Measurements from ENCODE around the gene HS2ST1. TPM values are rescaled to one million over a fixed set of nuclear protein-coding genes. Genes with fewer than 3 reads are reported as not detected.
"Not testable (repeated sequence)": the region's sequence is repeated elsewhere in the genome, so short reads cannot be mapped to it uniquely, and the experiment has no call there.

HS2ST1 gene
- total RNA-seq, 1 experiment from 2014 or later = 35.0 TPM

- H3K27me3 ChIP-seq (ENCODE audit: insufficient read depth, low read depth) = no peaks in the 10 kb centered on the region
- H3K4me2 ChIP-seq = no peak overlapping the region
- no peaks in the 10 kb centered on the region for H3K9me2 ChIP-seq (ENCODE audit: insufficient read depth)
- no peak overlapping the region for H3K4me3 ChIP-seq
- H3K27ac ChIP-seq = no peak overlapping the region
- no peaks in the 10 kb centered on the region for H3K36me3 ChIP-seq (ENCODE audit: low read depth)
- no peaks in the 10 kb centered on the region; the same call in 1 of the 2 replicates for H4K20me1 ChIP-seq (ENCODE audit: insufficient read depth)
- H3F3A ChIP-seq (ENCODE audit: insufficient read depth, low read depth) = no peaks in the 10 kb centered on the region; the same call in 1 of the 2 replicates
- BruUV-seq (replicated peaks) = no TSS peak
- DNase-seq = no peak
- H2AFZ ChIP-seq = no peak overlapping the region
- peaks cover 10% of the 10 kb centered on the region; the same call in 1 of the 2 replicates for H3K9me3 ChIP-seq (ENCODE audit: insufficient read depth, low read depth)
- no peaks in the 10 kb centered on the region for H3K4me1 ChIP-seq (replicated peaks; ENCODE audit: insufficient read depth)
- POLR2A ChIA-PET (ENCODE audit: unreplicated experiment) = no interaction called here
- intact Hi-C loops (cut with micrococcal nuclease; ENCODE audit: unreplicated experiment) = no loop called here
- CTCF ChIA-PET = no interaction called here
- no peaks in the 10 kb centered on the region for H3K79me2 ChIP-seq (ENCODE audit: low read depth)
- TF ChIP-seq CTCF (conservative IDR thresholded peaks at IDR 0.05) (no peak), EZH2 (IDR thresholded peaks at IDR 0.05; ENCODE audit: low read depth) (no peak)
Observed at GRCh38 chr1:87007323-87007722, 92.9 kb downstream of the HS2ST1 start.

- H3K4me3 ChIP-seq; intact Hi-C loops (cut with micrococcal nuclease; ENCODE audit: unreplicated experiment); H3K9me2 ChIP-seq (ENCODE audit: insufficient read depth); H3K27me3 ChIP-seq (ENCODE audit: insufficient read depth, low read depth); H3K27ac ChIP-seq; BruUV-seq (replicated peaks); H3F3A ChIP-seq (ENCODE audit: insufficient read depth, low read depth); H3K79me2 ChIP-seq (ENCODE audit: low read depth); CTCF ChIA-PET; POLR2A ChIA-PET (ENCODE audit: unreplicated experiment); H4K20me1 ChIP-seq (ENCODE audit: insufficient read depth); H2AFZ ChIP-seq; DNase-seq; H3K4me2 ChIP-seq; H3K4me1 ChIP-seq (replicated peaks; ENCODE audit: insufficient read depth); H3K36me3 ChIP-seq (ENCODE audit: low read depth): not testable (repeated sequence)
- peaks cover 25% of the 10 kb centered on the region for H3K9me3 ChIP-seq (ENCODE audit: insufficient read depth, low read depth)
Observed at GRCh38 chr1:87013385-87013784, 99.0 kb downstream of the HS2ST1 start.

- Histone ChIP-seq H4K20me1 (ENCODE audit: insufficient read depth) (no peaks in the 10 kb centered on the region), H3K36me3 (ENCODE audit: low read depth) (no peaks in the 10 kb centered on the region), H3K27me3 (ENCODE audit: insufficient read depth, low read depth) (no peaks in the 10 kb centered on the region), H3K4me1 (replicated peaks; ENCODE audit: insufficient read depth) (no peaks in the 10 kb centered on the region), H2AFZ (no peak overlapping the region), H3K27ac (no peak overlapping the region), H3F3A (ENCODE audit: insufficient read depth, low read depth) (no peaks in the 10 kb centered on the region), H3K79me2 (ENCODE audit: low read depth) (peaks cover 11% of the 10 kb centered on the region; the same call in 1 of the 2 replicates), H3K4me3 (no peak overlapping the region), H3K4me2 (no peak overlapping the region), H3K9me2 (ENCODE audit: insufficient read depth) (no peaks in the 10 kb centered on the region), H3K9me3 (ENCODE audit: insufficient read depth, low read depth) (peaks cover 7% of the 10 kb centered on the region)
- ChIA-PET POLR2A (ENCODE audit: unreplicated experiment) (no interaction called here), CTCF (interaction anchor here (0.6 kb wide), 1 partner anchor 633 kb away, joined by 3 read pairs; no protein-coding TSS in a partner anchor)
- DNase-seq = no peak
- BruUV-seq (replicated peaks) = no TSS peak
- intact Hi-C loops (cut with micrococcal nuclease; ENCODE audit: unreplicated experiment) = no loop called here
- TF ChIP-seq EZH2 (IDR thresholded peaks at IDR 0.05; ENCODE audit: low read depth) (no peak), CTCF (conservative IDR thresholded peaks at IDR 0.05) (no peak)
Observed at GRCh38 chr1:87017998-87018672, 103.7 kb downstream of the HS2ST1 start.

GRCh38 chr1:87023326-87023725, 108.9 kb downstream of the HS2ST1 start:
- H3K27me3 ChIP-seq (ENCODE audit: insufficient read depth, low read depth) = no peaks in the 10 kb centered on the region
- TF ChIP-seq EZH2 (IDR thresholded peaks at IDR 0.05; ENCODE audit: low read depth) = no peak
- TF ChIP-seq CTCF (conservative IDR thresholded peaks at IDR 0.05) = no peak
- intact Hi-C loops (cut with micrococcal nuclease; ENCODE audit: unreplicated experiment) = no loop called here
- no peak overlapping the region for H3K4me3 ChIP-seq
- H3K4me2 ChIP-seq = no peak overlapping the region
- CTCF ChIA-PET = no interaction called here
- H3K27ac ChIP-seq = no peak overlapping the region
- POLR2A ChIA-PET (ENCODE audit: unreplicated experiment) = no interaction called here
- no peaks in the 10 kb centered on the region for H3K9me2 ChIP-seq (ENCODE audit: insufficient read depth)
- no peak for DNase-seq
- no peaks in the 10 kb centered on the region for H3K36me3 ChIP-seq (ENCODE audit: low read depth)
- no peak overlapping the region for H2AFZ ChIP-seq
- peaks cover 11% of the 10 kb centered on the region; the same call in 1 of the 2 replicates for H3K79me2 ChIP-seq (ENCODE audit: low read depth)
- no peaks in the 10 kb centered on the region for H3K9me3 ChIP-seq (ENCODE audit: insufficient read depth, low read depth)
- BruUV-seq (replicated peaks) = no TSS peak
- H3K4me1 ChIP-seq (replicated peaks; ENCODE audit: insufficient read depth) = no peaks in the 10 kb centered on the region
- no peaks in the 10 kb centered on the region for H3F3A ChIP-seq (ENCODE audit: insufficient read depth, low read depth)
- H4K20me1 ChIP-seq (ENCODE audit: insufficient read depth) = no peaks in the 10 kb centered on the region

Measured in PC-9 (cell line).